H1 (cell line): ENCODE results near the gene MMP21. TPM values are rescaled to one million over a fixed set of nuclear protein-coding genes. Genes with fewer than 3 reads are reported as not detected.

Experiments
- CTCF ChIA-PET: fragments of 300-600 bp; sonication (Branson Sonifier 250); formaldehyde crosslinking; loops from one replicate; lab custom pipeline; 2021; ENCODE audit not compliant: partially characterized antibody; lab: Charles Lee
- POLR2A ChIA-PET: fragments of 300-600 bp; sonication (Branson Sonifier 250); formaldehyde crosslinking; loops from one replicate; lab custom pipeline; 2021; ENCODE audit warnings: inconsistent platforms; ENCODE audit not compliant: partially characterized antibody; lab: Charles Lee
- DNase-seq, 2 experiments: peaks; one replicate each; pipeline versions ENCODE4 v3.0.0 to v3.0.0-alpha.2; 2010 to 2022; ENCODE audit warnings: low spot score in 2 of 2, low read depth in 1 of 2, mixed read lengths in 1 of 2
- FAIRE-seq: peaks from 2 replicates; lab custom pipeline; 2011; peaks lifted over from hg19 to GRCh38; lab: Jason Lieb, UNC
- H2AFZ ChIP-seq: 2 replicates; pipeline ENCODE4 v1.8.1; 2012; ENCODE audit warnings: low read length, inconsistent platforms
- H2AK5ac ChIP-seq: 2 replicates; pipeline ENCODE4 v1.6.1; 2013; ENCODE audit warnings: low read depth, low read length
- H2BK120ac ChIP-seq: replicated peaks from 2 replicates; pipeline ENCODE3; 2013; ENCODE audit warnings: low read depth, low read length, inconsistent platforms
- H2BK12ac ChIP-seq: 2 replicates; pipeline ENCODE4 v1.6.1; 2013; ENCODE audit warnings: low read depth, low read length
- H2BK15ac ChIP-seq: 2 replicates; pipeline ENCODE4 v1.6.1; 2013; ENCODE audit warnings: low read length
- H2BK20ac ChIP-seq: 2 replicates; pipeline ENCODE4 v1.6.1; 2013; ENCODE audit warnings: low read length
- H2BK5ac ChIP-seq: 2 replicates; pipeline ENCODE4 v1.6.1; 2013; ENCODE audit warnings: low read depth, low read length
- H3K14ac ChIP-seq: 2 replicates; pipeline ENCODE4 v1.6.1; 2013; ENCODE audit warnings: inconsistent platforms; ENCODE audit not compliant: insufficient read length
- H3K18ac ChIP-seq: 2 replicates; pipeline ENCODE4 v1.6.1; 2013; ENCODE audit warnings: low read length; ENCODE audit errors: extremely low read depth
- H3K23ac ChIP-seq: 2 replicates; pipeline ENCODE4 v1.6.1; 2013; ENCODE audit warnings: inconsistent platforms; ENCODE audit not compliant: insufficient read length
- H3K23me2 ChIP-seq: 2 replicates; pipeline ENCODE4 v1.6.1; 2013; ENCODE audit warnings: low read depth, low read length
- H3K27ac ChIP-seq: 2 replicates; pipeline ENCODE4 v1.6.1; 2011; ENCODE audit warnings: low read depth, low read length, inconsistent platforms
- H3K27me3 ChIP-seq, 4 experiments: replicated peaks in 1 of 4; 1 replicate in 1 of 4; 2 replicates in 3 of 4; pipeline versions ENCODE4 v1.6.1 to v1.8.1; 2011 to 2013; ENCODE audit warnings: low read length in 3 of 4, mild to moderate bottlenecking in 3 of 4, inconsistent platforms in 2 of 4, mixed read lengths in 2 of 4, moderate library complexity in 1 of 4; ENCODE audit not compliant: control insufficient read depth in 3 of 4, insufficient read depth in 3 of 4; ENCODE audit errors: extremely low read depth in 1 of 4
- H3K36me3 ChIP-seq, 4 experiments: 2 replicates each; pipeline versions ENCODE4 v1.6.1 to v1.8.1; 2011 to 2013; ENCODE audit warnings: mild to moderate bottlenecking in 4 of 4, low read length in 3 of 4, moderate library complexity in 2 of 4, control low read depth in 1 of 4, inconsistent platforms in 1 of 4; ENCODE audit not compliant: insufficient read depth in 4 of 4, control insufficient read depth in 2 of 4
- H3K4ac ChIP-seq: replicated peaks from 2 replicates; pipeline ENCODE3; 2013; ENCODE audit warnings: low read length, low read depth, mixed read lengths, inconsistent platforms; ENCODE audit not compliant: insufficient read length
- H3K4me1 ChIP-seq, 4 experiments: replicated peaks in 1 of 4; 1 replicate in 1 of 4; 2 replicates in 3 of 4; pipeline versions ENCODE4 v1.6.1 to v1.8.1; 2011 to 2013; ENCODE audit warnings: low read length in 3 of 4, inconsistent platforms in 2 of 4, mixed read lengths in 1 of 4; ENCODE audit not compliant: insufficient read depth in 4 of 4, control insufficient read depth in 3 of 4
- H3K4me2 ChIP-seq, 2 experiments: 2 replicates each; pipeline versions ENCODE4 v1.6.1 to v1.8.1; 2011 to 2013; ENCODE audit warnings: low read depth in 2 of 2, low read length in 2 of 2, control low read depth in 1 of 2, inconsistent platforms in 1 of 2, mild to moderate bottlenecking in 1 of 2; ENCODE audit not compliant: insufficient read depth in 1 of 2
- H3K4me3 ChIP-seq, 4 experiments: fragments of 200-600, 300-600 bp in 1 of 4; sonication (generic), shearing (Covaris generic), sonication (Bioruptor Twin) in 1 of 4; 2 replicates each; pipeline versions ENCODE4 v1.5.1 to v1.8.1; 2011 to 2016; ENCODE audit warnings: low read length in 4 of 4, low read depth in 3 of 4, control low read depth in 2 of 4, inconsistent platforms in 2 of 4, mild to moderate bottlenecking in 2 of 4, mixed read lengths in 1 of 4, moderate library complexity in 1 of 4; ENCODE audit not compliant: insufficient read depth in 2 of 4; ENCODE audit errors: extremely low read depth in 1 of 4
- H3K56ac ChIP-seq: replicated peaks from 2 replicates; pipeline ENCODE3; 2013; ENCODE audit warnings: low read depth, mild to moderate bottlenecking, mixed read lengths, low read length, inconsistent platforms; ENCODE audit not compliant: insufficient read length
- H3K79me1 ChIP-seq: 2 replicates; pipeline ENCODE4 v1.6.1; 2013; ENCODE audit warnings: low read depth, low read length, control low read depth
- H3K79me2 ChIP-seq, 2 experiments: 2 replicates each; pipeline versions ENCODE4 v1.6.1 to v1.8.1; 2012 to 2013; ENCODE audit warnings: low read length in 2 of 2, mild to moderate bottlenecking in 2 of 2, inconsistent platforms in 1 of 2; ENCODE audit not compliant: insufficient read depth in 2 of 2, control insufficient read depth in 1 of 2
- H3K9ac ChIP-seq, 4 experiments: replicated peaks in 1 of 4; 1 replicate in 1 of 4; 2 replicates in 3 of 4; pipeline versions ENCODE4 v1.6.1 to v1.8.1; 2011 to 2013; ENCODE audit warnings: low read depth in 3 of 4, low read length in 3 of 4, control low read depth in 2 of 4, mild to moderate bottlenecking in 2 of 4, moderate library complexity in 2 of 4, inconsistent platforms in 1 of 4; ENCODE audit errors: extremely low read depth in 1 of 4
- H3K9me3 ChIP-seq, 2 experiments: 2 replicates each; pipeline versions ENCODE4 v1.6.1 to v1.8.1; 2012 to 2013; ENCODE audit warnings: mild to moderate bottlenecking in 2 of 2, moderate library complexity in 2 of 2, control low read depth in 1 of 2, inconsistent platforms in 1 of 2, low read depth in 1 of 2, low read length in 1 of 2, mixed read lengths in 1 of 2; ENCODE audit not compliant: insufficient read depth in 2 of 2
- H4K20me1 ChIP-seq, 2 experiments: replicated peaks in 1 of 2; 2 replicates each; pipeline versions ENCODE3 to v1.8.1; 2011 to 2013; ENCODE audit warnings: inconsistent platforms in 2 of 2, low read length in 2 of 2, mild to moderate bottlenecking in 1 of 2; ENCODE audit not compliant: insufficient read depth in 2 of 2, control insufficient read depth in 1 of 2
- H4K5ac ChIP-seq: 2 replicates; pipeline ENCODE4 v1.6.1; 2013; ENCODE audit warnings: low read length, low read depth, mixed read lengths, inconsistent platforms; ENCODE audit not compliant: insufficient read length
- H4K8ac ChIP-seq: 2 replicates; pipeline ENCODE4 v1.8.0; 2013; ENCODE audit warnings: mild to moderate bottlenecking, moderate library complexity, low read length, inconsistent platforms; ENCODE audit not compliant: insufficient read depth; ENCODE audit errors: extremely low read depth
- H4K91ac ChIP-seq: replicated peaks from 2 replicates; pipeline ENCODE3; 2013; ENCODE audit warnings: low read length, mixed read lengths, inconsistent platforms; ENCODE audit not compliant: insufficient read length
- ASH2L ChIP-seq: fragments of 200-600, 300-600 bp; sonication (generic); IDR thresholded peaks from one replicate; pipeline ENCODE4 v1.7.1; 2017; ENCODE audit warnings: low read length
- BACH1 ChIP-seq: IDR thresholded peaks from 2 replicates; pipeline ENCODE4 v1.6.1; 2012; ENCODE audit warnings: low read length, improper control_type of control experiment
- CHD2 ChIP-seq: IDR thresholded peaks from 2 replicates; pipeline ENCODE4 v1.6.1; 2012; ENCODE audit warnings: low read length, improper control_type of control experiment
- EGR1 ChIP-seq: IDR thresholded peaks from 2 replicates; pipeline ENCODE4 v1.6.1; 2011; ENCODE audit warnings: low read depth, low read length, borderline replicate concordance
- EZH2 ChIP-seq: fragments of 200-600 bp; sonication (generic); IDR thresholded peaks from 2 replicates; pipeline ENCODE4 v1.7.1; 2012; ENCODE audit warnings: low read depth, mild to moderate bottlenecking, moderate library complexity, low read length, inconsistent platforms; ENCODE audit not compliant: severe bottlenecking
- KDM4A ChIP-seq: IDR thresholded peaks from one replicate; pipeline ENCODE4 v1.7.1; 2012; ENCODE audit warnings: low read depth, mild to moderate bottlenecking, moderate library complexity, low read length, inconsistent platforms; ENCODE audit not compliant: severe bottlenecking
- SAP30 ChIP-seq: fragments of 300-600 bp; sonication (generic); IDR thresholded peaks from 2 replicates; pipeline ENCODE4 v1.7.1; 2012; ENCODE audit warnings: low read length, moderate library complexity, mild to moderate bottlenecking, inconsistent platforms; ENCODE audit not compliant: insufficient read depth, insufficient replicate concordance
- SP2 ChIP-seq: IDR thresholded peaks from 2 replicates; pipeline ENCODE4 v1.6.1; 2012; ENCODE audit warnings: mild to moderate bottlenecking, low read length, inconsistent platforms
- SRF ChIP-seq: IDR thresholded peaks from 2 replicates; pipeline ENCODE4 v1.6.1; 2011; ENCODE audit warnings: mild to moderate bottlenecking, low read depth, low read length, moderate library complexity
- SUZ12 ChIP-seq: fragments of 200-600 bp; sonication (generic); IDR thresholded peaks from 2 replicates; pipeline ENCODE4 v1.6.1; 2012; ENCODE audit warnings: mild to moderate bottlenecking, inconsistent platforms, low read length, moderate library complexity, mixed read lengths
- TAF1 ChIP-seq: IDR thresholded peaks from 2 replicates; pipeline ENCODE4 v1.6.1; 2011; ENCODE audit warnings: mild to moderate bottlenecking, low read depth, low read length
- TBP ChIP-seq: IDR thresholded peaks from 2 replicates; pipeline ENCODE4 v1.6.1; 2011; ENCODE audit warnings: low read depth, low read length, improper control_type of control experiment
- ZNF274 ChIP-seq: IDR thresholded peaks from 2 replicates; pipeline ENCODE4 v1.7.0; 2012; ENCODE audit warnings: low read length, borderline replicate concordance; ENCODE audit errors: extremely low read depth
- WGBS, 2 experiments: shearing (Covaris generic) in 1 of 2; methylation state at CpG; one replicate each; pipeline versions ENCODE4 v1.1.6 to v1.1.7; 2013 to 2015; ENCODE audit warnings: low lambda C conversion rate in 2 of 2, mixed read lengths in 2 of 2, inconsistent platforms in 1 of 2, low coverage in 1 of 2, missing lambda C conversion rate in 1 of 2; ENCODE audit not compliant: insufficient replicate concordance in 2 of 2, insufficient coverage in 1 of 2, insufficient read length in 1 of 2; ENCODE audit errors: extremely low coverage in 1 of 2, missing lambda C conversion rate in 1 of 2; 5-methylcytosine and 5-hydroxymethylcytosine counted together
- polyA plus RNA-seq, 7 experiments: library from polyadenylated mRNA; depleted of rRNA in 3 of 7; stranded (reverse) in 5 of 7; unstranded in 2 of 7; fragments of >200 nt in 5 of 7; fragments of 200-250 nt in 2 of 7; gene quantifications; 1 replicate in 5 of 7; 2 replicates in 1 of 7; 4 replicates in 1 of 7; pipeline versions ENCODE4 v1.2.1 to v1.2.3, GENCODE V29; 2011 to 2013; ENCODE audit warnings: missing spikeins in 2 of 7, mixed read lengths in 2 of 7
- total RNA-seq: library from RNA; stranded (reverse); fragmentation: NEBNext Ultra II Directional; extraction: Animal tissue kit (Norgen Biotek cat#: 25700); gene quantifications from 2 replicates; pipeline ENCODE4 v1.2.1, GENCODE V29; 2021
- TF ChIP-seq, protein P1 (sequence below): IDR thresholded peaks from 2 replicates; pipeline ENCODE4 v1.6.1; 2012; ENCODE audit warnings: inconsistent platforms

MMP21 gene
- total and polyA plus RNA-seq, 2 of the 8 experiments (the other 6 are each of a cell fraction or from before 2014, with no cell fraction given), result not detected

DNA sequence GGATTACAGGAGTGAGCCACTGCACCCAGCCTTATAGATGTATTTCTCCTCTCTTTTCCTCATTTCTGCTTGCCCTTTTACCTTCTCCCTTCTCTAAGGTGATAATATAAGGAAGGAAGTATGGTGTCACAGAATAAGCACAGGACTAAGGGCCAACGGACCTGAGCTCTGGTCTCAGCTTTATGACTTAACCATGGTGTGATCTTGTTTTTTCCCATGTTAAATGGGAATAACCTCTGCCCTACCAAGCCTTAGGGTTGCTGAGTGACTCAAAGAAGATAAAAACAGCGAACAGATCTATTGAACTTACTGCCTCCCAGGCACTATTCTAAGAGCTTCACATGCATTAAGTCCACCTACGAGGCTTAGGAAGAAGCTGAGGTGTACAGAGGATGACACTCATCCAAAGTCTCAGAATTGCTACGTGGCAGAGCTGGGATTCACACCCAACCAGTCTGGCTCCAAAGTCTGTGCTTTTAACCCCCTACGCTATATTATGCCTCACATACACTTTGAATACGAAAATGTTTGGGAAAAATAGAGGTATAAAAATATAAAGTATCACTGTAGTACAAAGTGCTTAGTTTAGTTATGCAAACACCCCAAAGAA is 41.8 kb upstream of the MMP21 start:
- FAIRE-seq, result no peak
- H3K9me3 ChIP-seq, result no peaks in the 10 kb centered on the region
- H3K4me1 ChIP-seq, result no peaks in the 10 kb centered on the region
- 0 out of 4 replicates have a peak, but pooled peaks cover 0 to 5% of the 10 kb centered on the region in 2 experiments for H3K79me2 ChIP-seq
- no peak overlapping the region for H4K8ac ChIP-seq
- ChIA-PET POLR2A (no interaction called here), CTCF (interaction anchor here (0.6 kb wide), 1 partner anchor 863 kb away, joined by 3 read pairs; no protein-coding TSS in a partner anchor)
- H3K27me3 ChIP-seq, result no peaks in the 10 kb centered on the region
- H4K91ac ChIP-seq, result no peak overlapping the region
- no peak overlapping the region for H2BK120ac ChIP-seq
- H4K5ac ChIP-seq, result no peak overlapping the region
- DNase-seq, result no peak
- H3K18ac ChIP-seq, result no peak overlapping the region
- H3K79me1 ChIP-seq, result peaks cover 2% of the 10 kb centered on the region; the same call in 1 of the 2 replicates
- no peak overlapping the region for H3K27ac ChIP-seq
- H3K23ac ChIP-seq, result no peak overlapping the region
- H4K20me1 ChIP-seq, result peaks cover 0 to 3% of the 10 kb centered on the region in 2 experiments
- no peak overlapping the region for H2BK20ac ChIP-seq
- H3K14ac ChIP-seq, result no peak overlapping the region
- H3K36me3 ChIP-seq, result peaks cover 0 to 21% (median 9%) of the 10 kb centered on the region in 4 experiments; a peak in 5 of 8 replicates
- H3K23me2 ChIP-seq, result no peaks in the 10 kb centered on the region
- no peak overlapping the region for H2BK12ac ChIP-seq
- WGBS, 2 experiments, result 85% methylated on average over 6 of the region's 6 CpGs; no CpG with 5 or more reads in 1 of the 2 experiments
- H3K4ac ChIP-seq, result no peak overlapping the region
- H3K9ac ChIP-seq, result no peak overlapping the region
- no peak overlapping the region for H3K56ac ChIP-seq
- no peak overlapping the region for H3K4me2 ChIP-seq
- H2BK15ac ChIP-seq, result no peak overlapping the region
- H2AFZ ChIP-seq, result no peak overlapping the region
- no peak overlapping the region for H3K4me3 ChIP-seq
- no peak overlapping the region for H2AK5ac ChIP-seq
- no peak overlapping the region for H2BK5ac ChIP-seq
- TF ChIP-seq ZNF274 (no peak), SP2 (no peak), SAP30 (no peak), EZH2 (no peak), SRF (no peak), EGR1 (no peak), BACH1 (no peak), SUZ12 (no peak), TAF1 (no peak), ASH2L (no peak), CHD2 (no peak), TBP (no peak), KDM4A (no peak)
- TF ChIP-seq, protein P1, sequence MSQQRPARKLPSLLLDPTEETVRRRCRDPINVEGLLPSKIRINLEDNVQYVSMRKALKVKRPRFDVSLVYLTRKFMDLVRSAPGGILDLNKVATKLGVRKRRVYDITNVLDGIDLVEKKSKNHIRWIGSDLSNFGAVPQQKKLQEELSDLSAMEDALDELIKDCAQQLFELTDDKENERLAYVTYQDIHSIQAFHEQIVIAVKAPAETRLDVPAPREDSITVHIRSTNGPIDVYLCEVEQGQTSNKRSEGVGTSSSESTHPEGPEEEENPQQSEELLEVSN, result no peak
